H4 (cell line): ENCODE measurements around the gene PPIC. TPM values are rescaled to one million over a fixed set of nuclear protein-coding genes. Genes with fewer than 3 reads are reported as not detected.

Experiments
- DNase-seq: peaks from one replicate; pipeline ENCODE4 v3.0.0-alpha.2; 2015; ENCODE audit warnings: low spot score
- total RNA-seq: library from RNA; depleted of rRNA; stranded (reverse); fragments of >200 nt; shearing (Covaris generic); gene quantifications from 2 replicates; pipeline ENCODE4 v1.2.3, GENCODE V29; 2014; rRNA removed

PPIC gene
- 78.4 and 84.2 TPM in 2 replicates for total RNA-seq

DNA sequence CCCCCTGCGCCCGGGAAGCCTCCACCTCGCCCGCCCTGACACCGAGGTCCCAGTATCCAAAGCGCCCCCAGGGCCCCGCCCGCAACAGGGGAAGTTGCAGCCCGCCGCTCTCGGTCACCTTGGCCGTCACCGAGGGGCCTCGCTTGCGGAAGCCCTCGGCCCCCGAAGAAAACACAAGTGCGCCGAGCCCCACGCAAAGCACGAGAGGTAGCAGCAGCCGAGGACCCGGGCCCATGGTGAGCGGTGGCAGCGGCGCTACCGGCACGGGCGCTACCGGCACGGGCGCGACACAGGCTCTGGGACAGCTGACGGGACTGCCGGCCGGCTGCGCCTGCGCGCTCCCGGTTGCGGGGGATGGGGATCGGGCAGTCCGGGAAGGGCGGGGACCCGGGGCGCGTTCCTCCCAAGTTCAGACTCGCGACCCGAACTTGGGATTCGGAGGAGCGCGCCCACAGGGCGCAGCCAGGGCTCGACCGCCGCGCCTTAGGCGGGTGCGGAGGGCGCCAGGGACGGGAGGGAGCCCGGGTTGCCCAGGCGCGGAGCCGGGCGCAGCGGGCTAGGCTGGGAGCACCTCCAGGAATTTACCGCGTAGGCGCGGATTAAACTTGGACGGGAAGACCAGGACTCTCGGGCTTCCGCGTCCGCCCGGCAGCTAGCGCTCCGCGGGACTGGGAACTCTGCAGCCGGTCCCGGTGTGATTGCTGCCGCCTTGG is at the start of gene PPIC:
Gene PPIC, minus strand, starts transcription at position 335 of the 713 bp plus-strand sequence. Its CDS starts 100 bp downstream, at position 235.
- peak; percentile 77 for DNase-seq

DNA sequence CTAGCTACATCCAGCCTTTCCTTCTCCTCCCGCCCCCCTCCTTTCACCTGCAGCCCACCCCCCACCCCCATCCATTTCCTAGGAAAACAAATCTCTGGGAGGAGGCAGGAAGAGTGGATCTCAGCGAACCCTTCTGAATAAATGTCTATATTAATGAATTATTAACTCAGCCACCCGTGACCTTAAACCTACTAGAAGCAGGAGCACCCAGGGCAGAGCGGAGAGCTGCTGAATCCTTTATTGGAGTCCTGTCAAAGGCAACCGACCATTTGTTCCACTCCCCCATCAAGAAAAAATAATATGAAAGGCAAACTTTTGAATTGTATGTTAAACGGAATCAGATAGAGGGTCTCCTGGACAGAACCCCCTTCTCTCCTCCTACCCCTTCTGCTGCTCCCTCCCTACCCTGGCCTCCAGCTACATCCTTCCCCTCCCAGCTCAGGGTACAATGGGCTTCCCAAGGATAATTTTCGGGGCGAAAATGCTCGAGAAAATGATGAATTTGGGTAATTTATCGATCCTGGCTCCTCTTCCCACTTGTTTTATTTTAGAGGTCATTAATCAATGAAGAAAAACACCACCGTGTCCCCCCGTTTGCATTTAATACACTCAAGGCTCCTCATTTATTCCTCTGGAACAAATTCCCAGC is 49.2 kb upstream of the PPIC start:
- no peak for DNase-seq

DNA sequence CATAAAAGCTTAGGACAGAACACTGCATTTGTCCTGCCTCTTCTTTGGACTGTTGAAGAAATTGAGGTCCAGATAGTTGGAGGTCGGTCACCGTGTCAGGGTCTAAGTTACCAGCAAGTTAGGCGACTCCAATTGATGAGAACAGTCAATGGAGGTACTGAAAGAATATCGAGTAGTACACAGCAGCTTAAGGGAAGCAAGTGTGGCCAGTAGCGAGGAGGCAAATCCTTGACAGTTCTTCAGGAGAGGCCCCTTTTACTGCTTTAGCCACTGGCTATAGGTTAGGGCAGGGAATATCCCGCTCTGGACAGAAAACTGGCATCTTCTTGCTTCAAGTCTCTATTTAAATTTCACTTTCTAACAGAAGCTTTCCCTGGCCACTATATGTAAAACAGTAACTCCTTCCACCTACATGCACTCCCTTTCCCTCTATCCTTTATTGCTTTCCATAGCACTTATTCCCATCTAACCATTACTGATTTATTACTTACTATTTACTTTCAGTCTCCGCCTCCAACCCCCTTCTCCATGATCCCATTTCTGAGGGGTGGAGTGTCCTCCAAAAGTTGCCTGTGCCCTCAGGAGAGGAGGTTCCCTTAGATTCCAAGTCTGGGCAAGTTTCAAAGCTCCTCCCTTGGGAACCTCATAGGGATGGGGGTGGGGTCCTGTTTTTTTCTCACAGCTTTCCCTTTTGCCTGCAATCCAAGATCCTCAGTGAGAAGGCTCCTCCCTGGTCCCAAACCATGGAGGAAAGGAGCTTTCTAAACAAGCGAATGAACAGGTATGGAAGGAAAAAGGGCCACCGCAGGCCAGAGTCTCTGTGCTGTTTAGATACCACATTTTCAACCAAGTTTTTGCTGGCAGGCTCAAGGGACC is 48.4 kb upstream of the PPIC start:
- DNase-seq = no peak

DNA sequence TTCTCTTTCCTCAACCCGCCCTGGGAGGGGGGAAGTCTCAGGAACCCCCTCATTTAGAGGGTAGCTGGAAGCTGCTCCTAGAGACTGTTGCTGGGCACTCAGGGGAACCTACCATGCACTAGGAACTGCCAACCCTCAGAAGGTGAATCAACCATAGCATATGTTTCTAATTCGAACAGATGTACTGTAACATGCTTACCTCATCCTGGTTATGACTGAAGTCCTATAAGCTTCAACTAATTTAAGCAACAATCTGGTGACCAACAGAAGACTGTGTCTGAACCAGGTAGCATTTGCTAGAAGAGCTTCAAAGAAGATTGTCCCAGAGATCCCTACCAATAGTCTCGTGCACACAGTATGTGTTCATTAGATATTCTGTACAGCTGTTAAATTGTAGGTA is 46.8 kb upstream of the PPIC start:
- DNase-seq = no peak

- no peak for DNase-seq
These were observed 43.7 kb upstream of the PPIC start for GRCh38 chr5:123080215-123080614.

DNA sequence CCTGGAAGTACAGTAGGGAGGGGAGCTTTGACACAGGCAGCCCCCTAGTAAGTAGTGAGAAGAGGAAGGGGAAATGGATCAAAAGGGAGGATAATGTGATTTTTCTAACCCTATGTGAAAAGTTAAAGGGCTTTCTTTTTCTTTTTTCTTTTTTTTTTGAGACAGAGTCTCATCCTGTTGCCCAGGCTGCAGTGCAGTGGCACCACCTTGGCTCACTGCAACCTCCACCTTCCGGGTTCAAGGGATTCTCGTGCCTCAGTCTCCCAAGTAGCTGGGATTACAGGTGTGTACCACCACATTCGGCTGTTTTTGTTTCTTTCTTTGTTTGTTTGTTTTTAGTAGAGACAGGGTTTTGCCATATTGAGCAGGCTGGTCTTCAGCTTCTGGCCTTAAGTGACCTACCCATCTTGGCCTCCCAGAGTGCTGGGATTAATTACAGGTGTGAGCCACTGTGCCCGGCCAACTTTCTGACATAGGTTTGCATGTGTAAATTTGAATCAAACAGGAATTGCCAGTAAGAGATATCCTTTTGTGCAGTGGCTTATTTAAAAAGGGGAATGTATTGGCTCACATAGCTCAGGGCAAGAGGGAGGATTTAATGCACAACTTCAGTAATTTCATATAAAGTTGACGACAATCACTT is 39.1 kb upstream of the PPIC start:
- no peak for DNase-seq

DNA sequence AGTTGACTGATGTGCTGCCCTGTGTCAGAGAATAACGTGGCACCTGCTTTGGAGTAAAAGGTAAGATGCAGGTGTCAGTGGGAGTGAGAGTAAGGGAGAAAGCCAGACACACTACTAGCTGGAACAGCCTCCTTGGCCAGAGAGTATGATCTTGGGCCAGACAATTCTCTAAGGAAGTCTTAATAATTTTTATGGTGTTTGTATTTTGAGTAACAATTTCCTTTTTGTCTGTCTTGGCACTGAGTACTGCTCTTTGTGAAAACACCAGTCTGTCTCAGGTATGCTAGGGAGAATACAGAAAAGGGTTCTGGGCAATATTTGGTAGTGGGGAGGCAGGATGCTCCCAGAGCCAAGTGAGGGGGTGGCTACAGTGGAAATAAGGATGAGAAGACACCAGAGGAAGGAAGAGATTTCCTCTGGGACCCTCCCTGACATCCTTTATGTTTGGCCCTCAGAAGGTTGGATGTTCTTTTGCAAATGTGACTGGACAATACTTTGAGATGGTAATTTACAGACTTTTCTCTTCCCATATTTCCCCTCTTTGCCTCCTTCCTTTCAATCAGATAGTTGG is 31.9 kb upstream of the PPIC start:
- no peak for DNase-seq

DNA sequence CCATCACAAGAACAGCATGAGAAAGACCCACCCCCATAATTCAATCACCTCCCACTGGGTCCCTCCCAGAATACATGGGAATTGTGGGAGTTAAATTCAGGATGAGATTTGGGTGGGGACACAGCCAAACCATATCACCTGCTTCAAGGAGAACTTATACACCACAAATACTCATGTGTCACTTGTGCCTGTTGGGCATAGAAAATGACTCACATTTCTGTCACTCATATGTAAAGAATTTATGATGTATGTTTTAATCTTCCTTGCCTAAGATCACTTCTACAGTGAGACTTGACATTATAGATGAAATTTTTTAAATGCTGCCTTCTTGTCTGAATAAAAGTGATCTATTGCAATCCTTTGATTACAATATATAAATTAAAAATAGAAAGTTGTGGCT is 29.5 kb upstream of the PPIC start:
- DNase-seq = no peak

- DNase-seq = no peak
These were observed 22.9 kb upstream of the PPIC start for GRCh38 chr5:123059455-123059854.

DNA sequence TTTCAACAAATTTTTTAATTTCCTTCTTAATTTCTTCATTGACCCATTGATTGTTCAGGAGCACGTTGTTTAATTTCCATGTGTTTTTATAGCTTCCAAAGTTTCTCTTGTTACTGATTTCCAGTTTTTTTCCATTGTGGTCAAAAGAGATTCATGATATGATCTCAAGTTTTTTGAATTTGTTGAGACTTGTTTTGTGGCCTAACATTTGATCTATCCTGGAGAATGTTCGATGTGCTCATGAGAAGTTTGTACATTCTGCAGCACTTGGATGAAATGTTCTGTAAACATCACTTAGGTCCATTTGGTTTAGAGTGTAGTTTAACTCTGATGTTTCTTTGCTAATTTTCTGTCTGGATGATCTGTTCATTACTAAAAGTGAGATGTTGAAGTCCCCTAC is 14.7 kb upstream of the PPIC start:
- no peak for DNase-seq

DNA sequence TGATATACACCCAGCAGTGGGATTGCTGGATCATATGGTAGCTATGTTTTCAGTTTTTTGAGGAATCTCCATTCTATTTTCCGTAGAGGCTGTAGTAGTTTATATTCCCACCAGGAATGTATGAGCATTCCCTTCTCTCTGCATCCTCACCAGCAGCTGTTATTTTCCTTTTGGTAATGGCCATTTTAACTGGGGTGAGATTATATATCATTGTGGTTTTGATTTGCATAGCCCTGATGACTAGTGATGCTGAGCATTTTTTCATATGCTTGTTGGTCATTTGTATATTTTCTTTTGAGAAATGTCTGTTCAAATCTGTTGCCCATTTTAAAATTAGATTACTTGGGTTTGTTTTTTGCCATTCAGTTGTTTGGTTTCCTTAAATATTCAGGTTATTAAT is 11.2 kb upstream of the PPIC start:
- no peak for DNase-seq

- no peak for DNase-seq
These were observed 9.7 kb upstream of the PPIC start for GRCh38 chr5:123046222-123046621.

- DNase-seq = no peak
These were observed 8.5 kb upstream of the PPIC start for GRCh38 chr5:123044926-123045617.

GRCh38 chr5:123039673-123040072 is 3.1 kb upstream of the PPIC start:
- no peak for DNase-seq

DNA sequence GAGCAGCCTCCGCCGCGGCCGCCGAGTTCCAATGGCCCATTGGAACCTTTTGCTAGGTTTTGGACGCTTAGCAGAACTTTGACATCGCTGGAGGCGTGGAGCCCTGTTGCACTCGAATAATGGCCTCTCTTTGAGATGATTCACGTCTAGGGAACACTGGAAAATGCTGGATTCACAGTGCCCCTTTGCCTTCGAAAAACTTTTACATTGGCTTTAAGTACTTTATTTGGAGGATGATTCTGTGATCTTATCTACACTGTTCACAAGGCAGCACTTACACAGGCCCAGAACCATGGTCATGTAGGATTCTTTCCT is 536 bp upstream of the PPIC start:
- peak; percentile 25 for DNase-seq

- no peak for DNase-seq
These were observed 571 bp downstream of the PPIC start for GRCh38 chr5:123035918-123036390.

DNA sequence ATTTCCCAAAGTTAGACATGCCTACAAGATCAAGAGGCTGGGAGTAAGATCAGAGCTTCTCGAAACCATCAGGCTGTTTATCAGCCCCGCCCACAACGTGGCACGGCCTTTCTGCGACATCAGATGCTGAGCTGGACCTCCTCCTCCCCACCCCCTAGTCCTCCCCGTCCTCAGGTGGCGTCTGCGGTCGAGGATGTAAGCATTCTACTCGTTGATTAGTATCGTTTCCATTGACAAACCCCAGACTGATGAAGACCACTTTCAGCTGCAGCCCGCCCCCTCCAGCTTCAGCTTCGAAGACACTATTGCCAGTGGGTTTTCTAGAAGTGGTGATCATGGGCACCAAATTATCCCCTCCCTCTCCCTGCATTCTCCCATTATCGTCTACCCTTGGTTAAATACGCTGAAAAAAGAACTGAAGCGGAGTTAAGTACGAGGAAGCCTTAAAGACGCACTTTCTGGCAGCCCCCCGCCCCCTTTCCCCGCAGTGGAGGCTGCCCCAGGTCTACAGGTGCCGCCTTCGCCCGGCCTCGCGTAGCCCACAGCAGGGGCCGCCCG is 1.1 kb downstream of the PPIC start:
- DNase-seq = no peak

DNA sequence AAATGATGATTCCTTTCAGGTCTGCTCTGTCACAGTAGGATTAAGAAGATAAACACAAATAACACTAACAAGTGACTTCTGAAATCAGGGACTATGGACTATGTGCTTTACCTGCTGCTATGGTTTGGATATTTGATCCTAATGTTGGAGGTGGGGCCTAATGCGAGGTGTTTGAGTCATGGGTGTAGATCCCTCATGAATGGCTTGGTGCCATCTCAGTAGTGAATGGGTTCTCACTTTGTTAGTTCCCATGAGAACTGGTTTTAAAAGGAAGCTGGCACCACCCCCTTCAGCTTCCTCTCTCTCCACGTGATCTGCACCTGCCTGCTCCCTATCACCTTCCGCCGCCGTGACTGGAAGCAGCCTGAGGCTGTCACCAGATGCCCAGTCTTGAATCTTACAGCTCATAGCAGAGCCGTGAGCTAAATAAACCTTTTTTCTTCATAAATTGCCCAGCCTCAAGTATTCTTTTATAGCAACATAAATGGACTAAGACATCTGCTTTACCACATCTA is 3.3 kb downstream of the PPIC start:
- no peak for DNase-seq

- no peak for DNase-seq
These were observed 8.3 kb downstream of the PPIC start for GRCh38 chr5:123028222-123028621.

DNA sequence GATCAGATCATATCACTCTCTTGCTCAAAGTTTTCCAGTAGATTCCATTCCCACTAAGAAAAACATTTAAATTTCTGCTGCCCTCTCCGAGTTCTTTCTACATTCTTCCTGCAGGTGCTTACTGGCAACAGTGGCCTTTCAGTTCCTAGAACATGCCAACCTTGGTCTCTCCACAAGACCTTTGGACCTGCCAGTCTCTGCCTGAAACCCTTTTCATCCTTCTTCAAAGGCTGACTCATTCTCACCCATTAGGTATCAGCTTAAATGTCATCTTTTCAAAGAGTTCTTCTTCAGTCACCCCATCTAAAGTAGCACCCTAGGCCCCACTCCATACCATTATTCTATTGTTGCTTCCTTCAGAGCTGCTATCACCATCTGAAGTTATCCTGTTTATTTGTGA is 21.8 kb downstream of the PPIC start:
- DNase-seq = no peak

DNA sequence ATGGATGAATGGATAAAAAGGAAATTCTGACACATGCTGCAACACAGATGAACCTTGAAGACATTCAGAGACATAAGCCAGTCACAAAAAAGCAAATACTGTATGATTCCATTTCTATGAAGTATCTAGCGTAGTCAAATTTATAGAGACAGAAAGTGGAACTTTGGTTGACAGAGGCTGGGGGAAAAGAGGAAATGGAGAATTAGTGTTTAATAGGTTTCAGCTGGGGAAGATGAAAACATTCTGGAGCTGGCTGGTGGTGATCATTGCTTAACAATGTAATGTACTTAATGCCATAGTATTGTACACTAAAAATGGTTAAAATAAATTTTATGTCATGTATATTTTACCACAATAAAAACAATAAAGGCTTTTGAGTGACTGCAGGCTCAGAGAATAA is 24.2 kb downstream of the PPIC start:
- DNase-seq = no peak
